LHCN-M2 (cell line): ENCODE data around the gene CBX3. TPM values are rescaled to one million over a fixed set of nuclear protein-coding genes. Genes with fewer than 3 reads are reported as not detected.

Experiments used
- total RNA-seq: library from RNA; depleted of rRNA; stranded (reverse); fragments of >200 nt; gene quantifications from 2 replicates; pipeline ENCODE4 v1.2.3, GENCODE V29; 2014; rRNA removed

The CBX3 gene
- total RNA-seq, 1 experiment from 2014 or later, result 289 TPM

Other genes starting within 250 kb of the CBX3 start
- gene NFE2L3, start 49.5 kb upstream of the CBX3 start, total RNA-seq, result 1.6 and 2.6 TPM in 2 replicates
- 226 and 347 TPM in 2 replicates for gene HNRNPA2B1, start 999 bp upstream of the CBX3 start, total RNA-seq
- gene SNX10, start 90.1 kb downstream of the CBX3 start, total RNA-seq, result not detected in 2 replicates